SU-DHL-6 (cell line): ENCODE data around the gene USP6NL.

Experiments
- H2AFZ ChIP-seq: fragments of 200-600 bp; sonication (generic); 2 replicates; pipeline ENCODE4 v1.6.1; 2014; ENCODE audit warnings: low read depth, mild to moderate bottlenecking, moderate library complexity, mixed read lengths, antibody characterized with exemption, low read length; ENCODE audit not compliant: severe bottlenecking
- H3F3A ChIP-seq: fragments of 200-600 bp; shearing (Covaris generic); 2 replicates; pipeline ENCODE4 v1.6.0; 2016; ENCODE audit warnings: antibody characterized with exemption, mild to moderate bottlenecking; ENCODE audit not compliant: insufficient read depth
- H3K27ac ChIP-seq: fragments of 200-600 bp; sonication (generic); 2 replicates; pipeline ENCODE4 v1.5.1; 2016; ENCODE audit warnings: low read depth, mild to moderate bottlenecking, low read length, moderate library complexity, mixed read lengths
- H3K27me3 ChIP-seq: fragments of 200-600 bp; sonication (generic), shearing (Covaris generic); 2 replicates; pipeline ENCODE4 v1.6.0; 2014; ENCODE audit warnings: mild to moderate bottlenecking, low read length
- H3K36me3 ChIP-seq: fragments of 200-600 bp; sonication (generic); 2 replicates; pipeline ENCODE4 v1.6.1; 2014; ENCODE audit warnings: mild to moderate bottlenecking, low read length, mixed read lengths
- H3K4me2 ChIP-seq: fragments of 300-600, 200-600 bp; shearing (Covaris generic), sonication (generic); 2 replicates; pipeline ENCODE4 v1.6.0; 2014; ENCODE audit warnings: low read length, low read depth, mild to moderate bottlenecking; ENCODE audit not compliant: poor library complexity, severe bottlenecking
- H3K4me3 ChIP-seq: fragments of 200-600 bp; sonication (generic); 2 replicates; pipeline ENCODE4 v1.5.1; 2014; ENCODE audit warnings: antibody characterized with exemption, low read length, mild to moderate bottlenecking, mixed read lengths; ENCODE audit not compliant: insufficient read depth, poor library complexity, severe bottlenecking
- H3K79me2 ChIP-seq: fragments of 200-600 bp; sonication (generic); 2 replicates; pipeline ENCODE4 v1.6.1; 2014; ENCODE audit warnings: mild to moderate bottlenecking, low read length, moderate library complexity; ENCODE audit not compliant: insufficient read depth
- H3K9ac ChIP-seq: fragments of 200-600 bp; sonication (generic); 2 replicates; pipeline ENCODE4 v1.7.0; 2014; ENCODE audit warnings: mild to moderate bottlenecking, low read length
- H3K9me2 ChIP-seq: fragments of 200-600 bp; sonication (generic); replicated peaks from 2 replicates; pipeline ENCODE4 v1.6.1; 2014; ENCODE audit warnings: low read length; ENCODE audit not compliant: insufficient read depth
- H3K9me3 ChIP-seq: fragments of 200-600 bp; sonication (generic); 2 replicates; pipeline ENCODE4 v1.6.1; 2014; ENCODE audit warnings: low read length, mixed read lengths; ENCODE audit not compliant: insufficient read depth
- H4K20me1 ChIP-seq: fragments of 200-600 bp; sonication (generic); 2 replicates; pipeline ENCODE4 v1.6.1; 2014; ENCODE audit warnings: low read depth, mild to moderate bottlenecking, antibody characterized with exemption, low read length, moderate library complexity, mixed read lengths
- CTCF ChIP-seq: fragments of 200-600 bp; sonication (generic); IDR thresholded peaks from one replicate; pipeline ENCODE4 v1.5.1; 2017; ENCODE audit warnings: antibody characterized with exemption, mild to moderate bottlenecking, low read length, moderate library complexity; ENCODE audit not compliant: insufficient read depth, poor library complexity, severe bottlenecking
- EZH2phosphoT487 ChIP-seq: fragments of 200-600 bp; sonication (generic), shearing (Covaris generic); conservative IDR thresholded peaks from 2 replicates; pipeline ENCODE4 v1.6.1; 2018; ENCODE audit warnings: mild to moderate bottlenecking, antibody characterized with exemption, low read length, moderate library complexity, mixed read lengths

The USP6NL gene

GRCh38 chr10:11612021-11613001, 861 bp upstream of the USP6NL start:
- Histone ChIP-seq H3K79me2 (peaks cover 40% of the 10 kb centered on the region), H3K27ac (peak overlapping the region; percentile 91)

GRCh38 chr10:11610826-11611247, 613 bp downstream of the USP6NL start:
- H3K9ac ChIP-seq: peak overlapping the region; percentile 87
- no peaks in the 10 kb centered on the region for H4K20me1 ChIP-seq
- peaks cover 58% of the 10 kb centered on the region for H3F3A ChIP-seq
- peak overlapping the region; percentile 91 for H3K27ac ChIP-seq
- H3K79me2 ChIP-seq: peaks cover 55% of the 10 kb centered on the region
- TF ChIP-seq CTCF (no peak), EZH2phosphoT487 (no peak)
- H3K4me3 ChIP-seq: peak overlapping the region; percentile 82
- peak overlapping the region; percentile 100 for H3K4me2 ChIP-seq
- H3K9me3 ChIP-seq: no peaks in the 10 kb centered on the region
- H3K9me2 ChIP-seq: no peaks in the 10 kb centered on the region
- H2AFZ ChIP-seq: no peak overlapping the region
- H3K27me3 ChIP-seq: no peaks in the 10 kb centered on the region
- no peaks in the 10 kb centered on the region for H3K36me3 ChIP-seq

More at GRCh38 chr10:11612021-11613001, 861 bp upstream of the USP6NL start:
- Histone ChIP-seq H4K20me1 (no peaks in the 10 kb centered on the region), H3F3A (peaks cover 43% of the 10 kb centered on the region), H3K27me3 (no peaks in the 10 kb centered on the region), H2AFZ (peak overlapping the region; percentile 39), H3K4me3 (peak overlapping the region; percentile 82), H3K9me3 (peaks cover 3% of the 10 kb centered on the region; the same call in 1 of the 2 replicates), H3K36me3 (0 out of 2 replicates have a peak, but pooled peaks cover 2% of the 10 kb centered on the region), H3K9me2 (no peaks in the 10 kb centered on the region), H3K4me2 (peak overlapping the region; percentile 100), H3K9ac (peak overlapping the region; percentile 87)
- TF ChIP-seq CTCF: no peak
- no peak for TF ChIP-seq EZH2phosphoT487

GRCh38 chr10:11610166-11610825, 1.2 kb downstream of the USP6NL start:
- no peak overlapping the region for H2AFZ ChIP-seq
- H3K27ac ChIP-seq: peak overlapping the region; percentile 91
- H3K4me2 ChIP-seq: peak overlapping the region; percentile 100
- H3F3A ChIP-seq: peaks cover 63% of the 10 kb centered on the region
- no peaks in the 10 kb centered on the region for H4K20me1 ChIP-seq
- H3K4me3 ChIP-seq: peak overlapping the region; percentile 82
- H3K27me3 ChIP-seq: no peaks in the 10 kb centered on the region
- no peaks in the 10 kb centered on the region for H3K9me2 ChIP-seq
- no peaks in the 10 kb centered on the region for H3K36me3 ChIP-seq
- H3K9ac ChIP-seq: peak overlapping the region; percentile 87
- H3K9me3 ChIP-seq: no peaks in the 10 kb centered on the region
- no peak for TF ChIP-seq EZH2phosphoT487
- TF ChIP-seq CTCF: no peak
- peaks cover 61% of the 10 kb centered on the region for H3K79me2 ChIP-seq
